MV-4-11 (cell line): ENCODE measurements around the gene UBAP2L.

ENCODE experiments used
- DNase-seq: peaks from one replicate; lab custom pipeline; 2025; lab: John Stamatoyannopoulos, UW

UBAP2L gene, protein sequence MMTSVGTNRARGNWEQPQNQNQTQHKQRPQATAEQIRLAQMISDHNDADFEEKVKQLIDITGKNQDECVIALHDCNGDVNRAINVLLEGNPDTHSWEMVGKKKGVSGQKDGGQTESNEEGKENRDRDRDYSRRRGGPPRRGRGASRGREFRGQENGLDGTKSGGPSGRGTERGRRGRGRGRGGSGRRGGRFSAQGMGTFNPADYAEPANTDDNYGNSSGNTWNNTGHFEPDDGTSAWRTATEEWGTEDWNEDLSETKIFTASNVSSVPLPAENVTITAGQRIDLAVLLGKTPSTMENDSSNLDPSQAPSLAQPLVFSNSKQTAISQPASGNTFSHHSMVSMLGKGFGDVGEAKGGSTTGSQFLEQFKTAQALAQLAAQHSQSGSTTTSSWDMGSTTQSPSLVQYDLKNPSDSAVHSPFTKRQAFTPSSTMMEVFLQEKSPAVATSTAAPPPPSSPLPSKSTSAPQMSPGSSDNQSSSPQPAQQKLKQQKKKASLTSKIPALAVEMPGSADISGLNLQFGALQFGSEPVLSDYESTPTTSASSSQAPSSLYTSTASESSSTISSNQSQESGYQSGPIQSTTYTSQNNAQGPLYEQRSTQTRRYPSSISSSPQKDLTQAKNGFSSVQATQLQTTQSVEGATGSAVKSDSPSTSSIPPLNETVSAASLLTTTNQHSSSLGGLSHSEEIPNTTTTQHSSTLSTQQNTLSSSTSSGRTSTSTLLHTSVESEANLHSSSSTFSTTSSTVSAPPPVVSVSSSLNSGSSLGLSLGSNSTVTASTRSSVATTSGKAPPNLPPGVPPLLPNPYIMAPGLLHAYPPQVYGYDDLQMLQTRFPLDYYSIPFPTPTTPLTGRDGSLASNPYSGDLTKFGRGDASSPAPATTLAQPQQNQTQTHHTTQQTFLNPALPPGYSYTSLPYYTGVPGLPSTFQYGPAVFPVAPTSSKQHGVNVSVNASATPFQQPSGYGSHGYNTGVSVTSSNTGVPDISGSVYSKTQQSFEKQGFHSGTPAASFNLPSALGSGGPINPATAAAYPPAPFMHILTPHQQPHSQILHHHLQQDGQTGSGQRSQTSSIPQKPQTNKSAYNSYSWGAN

DNA sequence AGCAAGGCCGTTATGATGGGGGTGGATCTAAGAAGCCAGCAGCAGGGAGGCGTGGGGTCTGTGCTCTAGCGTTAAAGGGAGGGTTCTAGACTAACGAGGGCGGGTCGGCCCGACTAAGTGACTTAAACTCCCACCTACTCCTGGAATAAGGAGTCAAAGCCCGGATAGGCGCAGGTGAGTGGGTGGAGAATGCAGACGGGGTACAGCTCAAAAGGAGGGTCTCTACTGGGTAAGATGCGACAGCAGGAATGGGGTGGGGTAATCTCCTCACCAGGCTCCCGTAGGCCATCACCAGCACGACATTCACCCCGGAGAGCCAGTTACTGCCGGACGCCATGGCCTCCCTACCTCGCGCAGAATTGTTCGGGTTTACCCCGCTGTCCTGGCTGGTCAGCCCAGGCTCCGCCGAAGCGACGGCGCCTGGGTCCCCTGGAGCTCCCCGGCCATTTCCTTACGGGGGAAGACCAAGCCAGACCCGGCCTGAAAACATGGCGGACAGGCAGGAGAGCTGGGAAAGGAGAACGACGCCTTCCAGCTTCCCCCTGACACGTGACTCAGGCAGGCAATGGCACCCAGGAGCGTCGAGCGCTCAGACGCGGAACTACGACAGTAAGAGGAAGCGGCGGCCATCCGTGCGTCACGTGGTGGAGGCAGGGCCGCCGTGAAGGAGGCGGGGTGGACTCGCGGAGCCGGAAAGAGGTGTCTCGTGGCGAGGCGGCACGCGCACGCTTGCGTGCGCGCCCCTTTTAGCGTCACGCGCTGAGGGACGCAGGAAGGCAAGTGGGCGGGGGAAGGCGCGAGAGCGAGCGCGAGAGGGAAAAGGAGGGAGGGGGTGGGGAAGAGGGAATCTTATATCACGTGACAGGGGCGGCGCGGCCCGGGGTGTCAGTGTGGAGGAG is at the start of gene UBAP2L:
TSS of gene UBAP2L (plus strand) at position 885 of the 899 bp plus-strand sequence. CDS start 4,169 bp downstream, outside the sequence.
- DNase-seq = peak; percentile 99

DNA sequence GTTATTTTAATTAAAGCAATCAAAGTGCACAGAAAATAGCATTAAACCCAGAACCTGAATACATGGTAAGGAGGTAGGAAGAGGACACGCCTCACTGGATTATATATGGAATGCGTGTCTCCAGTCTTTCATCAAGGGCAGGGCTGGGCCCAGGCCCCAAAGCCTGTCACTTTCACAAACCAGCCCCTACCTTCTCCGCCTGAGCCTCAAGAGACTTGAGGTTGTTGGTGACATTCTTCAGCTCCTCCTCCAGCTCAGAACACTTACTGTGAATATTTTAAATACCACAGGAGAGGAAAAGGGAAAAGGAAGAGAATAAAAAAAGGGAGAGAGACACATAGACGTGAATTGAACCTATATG is 49.6 kb upstream of the UBAP2L start:
- DNase-seq = no peak

DNA sequence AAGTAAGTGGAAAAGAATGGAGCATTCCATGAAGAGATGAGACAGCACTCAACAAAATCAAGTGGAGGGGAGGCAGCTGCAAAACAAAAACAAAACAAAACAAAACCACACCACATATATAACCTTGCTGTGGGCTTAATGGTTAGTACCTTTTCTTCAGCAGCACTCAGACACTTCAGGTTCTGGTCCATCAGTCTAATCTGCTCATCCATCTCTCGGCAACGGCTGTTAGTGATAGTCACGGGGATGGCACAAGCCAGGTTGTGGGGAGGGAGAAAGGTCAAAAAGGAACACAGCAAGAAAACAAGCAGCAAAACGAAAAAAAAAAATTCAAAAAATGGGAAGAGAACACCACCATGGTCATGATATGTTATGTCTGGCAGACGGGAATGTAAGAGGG is 48.9 kb upstream of the UBAP2L start:
- DNase-seq = no peak

DNA sequence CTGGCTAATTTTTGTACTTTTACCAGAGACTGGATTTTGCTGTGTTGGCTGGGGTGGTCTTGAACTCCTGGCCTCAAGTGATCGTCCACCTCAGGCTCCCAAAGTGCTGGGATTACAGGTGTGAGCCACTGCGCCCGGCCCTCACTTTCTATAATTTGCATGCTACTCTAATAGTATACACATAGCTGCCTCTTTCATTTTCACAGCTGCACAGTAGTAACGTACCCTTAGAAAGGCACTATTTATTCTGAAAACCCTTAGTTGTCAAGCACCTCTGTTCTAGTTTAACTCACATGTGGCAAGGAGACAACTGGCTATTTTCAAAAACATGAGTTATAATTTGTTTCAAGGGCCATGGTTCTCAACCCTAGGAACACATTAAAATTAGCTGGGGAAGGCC is 46.1 kb upstream of the UBAP2L start:
- no peak for DNase-seq

DNA sequence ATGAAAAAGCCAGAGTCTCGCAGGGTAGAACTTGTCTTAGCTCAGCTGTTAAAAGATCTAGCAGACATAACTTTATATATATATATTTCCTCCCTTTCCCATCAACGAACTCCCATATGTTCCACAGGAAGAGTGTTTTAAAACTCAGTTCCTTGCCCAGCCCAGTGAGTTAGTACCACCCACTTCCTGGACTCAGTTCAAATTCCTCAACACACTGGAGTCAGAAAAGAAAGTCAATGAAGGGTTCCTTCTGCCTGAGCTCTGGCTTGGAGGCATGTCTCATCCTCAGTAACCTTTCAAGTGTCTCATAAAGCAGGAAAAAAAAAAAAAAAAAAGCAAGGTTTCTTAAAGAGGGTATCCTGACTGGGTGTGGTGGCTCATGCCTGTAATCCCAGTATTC is 44.4 kb upstream of the UBAP2L start:
- no peak for DNase-seq

DNA sequence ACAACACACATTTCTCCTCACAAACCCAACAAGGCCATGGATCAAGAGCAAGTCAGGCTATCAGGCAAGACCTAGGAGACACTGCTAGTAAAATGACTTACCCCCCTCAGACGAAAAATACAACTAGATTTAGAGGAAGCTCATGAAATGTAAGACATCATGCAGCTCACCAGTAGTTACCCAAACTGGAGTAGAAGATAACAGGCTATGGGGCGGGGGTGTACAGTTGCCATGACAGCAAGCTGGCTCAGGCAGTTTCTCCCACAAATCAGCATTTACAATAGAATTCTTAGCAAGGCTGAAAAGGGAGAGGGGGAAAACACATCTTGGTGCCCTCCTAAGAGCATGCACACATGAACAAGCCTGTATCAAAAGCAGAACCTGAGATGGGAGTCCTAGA is 42.7 kb upstream of the UBAP2L start:
- DNase-seq = peak; percentile 15

DNA sequence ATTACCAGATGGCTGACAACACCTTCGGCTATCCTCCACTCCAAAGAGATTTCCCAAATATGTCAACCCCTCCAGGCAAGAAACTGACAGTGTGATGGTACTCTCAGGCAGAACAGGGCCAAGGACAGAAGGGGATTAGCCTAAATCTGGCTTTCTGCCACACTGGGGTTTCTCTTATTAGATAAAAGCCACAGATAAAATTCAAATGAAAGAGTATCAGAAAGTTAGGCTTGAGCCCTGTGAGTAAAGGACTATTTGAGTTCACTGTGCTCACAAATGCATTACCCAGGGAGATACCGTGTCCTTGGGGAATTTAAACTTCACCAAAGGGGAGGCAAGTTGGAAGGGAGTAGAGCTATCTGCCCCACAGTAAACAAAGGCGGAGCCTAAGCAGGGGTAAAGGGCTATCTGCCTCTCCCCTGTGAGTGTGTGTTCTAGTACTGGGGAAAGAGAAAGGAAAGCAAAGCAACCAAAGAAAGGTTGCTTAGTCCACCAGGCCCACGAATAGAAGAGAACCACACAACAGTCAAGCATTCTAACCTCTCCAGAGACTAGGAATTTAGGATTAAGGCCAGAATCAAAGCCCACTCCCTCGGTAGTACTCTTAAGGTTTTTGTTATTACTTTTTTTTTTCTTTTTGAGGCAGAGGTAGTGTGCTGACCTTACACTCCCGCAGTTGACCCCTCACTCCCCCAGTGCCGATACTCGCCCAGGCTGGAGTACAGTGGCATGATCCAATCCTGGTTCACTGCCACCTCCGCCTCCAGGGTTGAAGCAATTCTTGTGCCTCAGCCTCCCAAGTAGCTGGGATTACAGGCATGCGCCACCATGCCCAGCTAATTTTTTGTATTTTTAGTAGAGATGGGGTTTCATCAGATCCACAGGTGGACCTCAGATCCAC is 41.6 kb upstream of the UBAP2L start:
- DNase-seq = no peak

DNA sequence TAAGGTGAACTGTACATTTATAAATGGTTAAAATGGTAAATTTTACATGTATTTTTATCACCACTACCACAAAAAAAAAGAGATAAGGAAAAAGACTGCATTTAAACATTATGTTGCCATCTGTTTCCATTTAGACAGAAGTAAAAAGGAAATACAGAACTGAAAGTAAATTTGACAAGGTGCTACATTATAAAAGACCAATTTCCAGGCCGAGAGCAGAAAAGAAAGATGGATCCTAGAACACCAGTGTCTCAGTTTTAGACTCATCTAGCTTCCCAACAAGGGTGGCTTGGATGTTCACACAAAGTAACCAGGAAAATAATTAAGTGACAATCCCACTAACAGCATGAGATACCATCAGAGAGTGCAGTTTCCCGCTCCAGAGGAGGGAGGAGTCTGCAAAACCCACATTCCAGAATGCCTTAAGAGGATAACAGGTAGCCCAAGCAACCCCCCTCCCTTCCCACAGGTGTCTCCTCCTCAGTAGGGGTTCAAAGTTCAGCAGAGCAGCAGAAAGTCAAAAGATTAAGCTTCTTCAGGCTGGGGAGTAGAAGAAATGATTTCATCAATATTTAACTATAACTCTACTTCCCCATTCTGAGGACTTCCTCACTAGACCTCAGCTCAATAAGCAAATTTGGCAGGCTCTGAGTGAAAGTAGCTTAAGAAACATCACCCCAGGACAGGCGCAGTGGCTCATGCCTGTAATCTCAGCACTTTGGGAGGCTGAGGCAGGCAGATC is 40.6 kb upstream of the UBAP2L start:
- peak; percentile 94 for DNase-seq

DNA sequence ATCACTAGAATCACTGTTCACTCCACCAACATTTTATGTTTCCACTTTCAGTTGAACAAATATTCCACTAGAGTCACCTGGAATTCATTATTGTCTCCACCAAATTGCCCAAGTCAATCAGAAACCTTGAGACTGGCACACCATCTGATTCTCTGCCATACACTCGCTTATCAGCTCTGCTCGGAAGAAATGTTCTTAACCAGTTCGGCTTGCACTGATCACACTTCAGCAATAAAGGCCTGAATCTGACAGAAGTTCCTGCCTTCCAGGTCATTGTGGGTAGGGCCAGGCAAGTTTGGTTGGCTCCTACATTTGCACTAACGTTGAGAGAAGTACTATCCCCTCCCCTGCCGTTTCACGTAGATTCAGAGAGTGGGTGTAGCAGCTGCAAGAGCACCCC is 38.8 kb upstream of the UBAP2L start:
- no peak for DNase-seq

DNA sequence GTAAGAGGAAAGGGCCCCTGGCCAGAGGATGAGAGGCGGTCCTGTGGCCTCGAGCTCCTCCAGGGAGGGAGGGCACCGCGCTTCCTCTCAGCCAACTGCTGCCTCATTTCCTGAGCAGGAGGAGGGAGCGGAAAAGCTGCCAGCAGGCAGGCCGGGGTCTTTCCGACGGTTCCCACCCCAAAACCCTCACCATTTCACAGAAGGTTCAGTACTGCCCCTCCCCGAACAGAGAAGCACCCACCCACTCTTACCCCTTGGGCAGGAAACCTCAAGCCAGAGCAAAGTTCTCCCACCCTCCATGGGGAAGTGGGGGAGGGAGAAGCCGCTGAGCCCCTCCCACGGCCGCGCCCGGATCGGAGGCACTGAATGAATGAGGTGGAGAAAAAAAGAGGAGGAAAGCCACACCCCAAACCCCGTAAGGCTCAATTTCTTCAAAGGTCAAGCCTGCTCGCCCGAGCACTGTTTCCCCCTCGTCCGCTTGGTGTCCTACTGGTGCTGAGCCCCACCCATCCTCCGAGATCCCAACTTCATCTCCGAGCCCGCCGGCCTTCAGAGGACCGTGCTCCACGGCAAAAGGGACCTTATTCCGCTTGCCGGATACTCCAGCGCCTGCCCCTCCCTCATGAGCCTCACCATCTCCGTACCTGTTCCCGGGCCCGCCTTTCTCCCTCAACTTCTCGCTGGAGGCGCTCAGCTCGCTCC is 38.3 kb upstream of the UBAP2L start:
- DNase-seq = peak; percentile 91

DNA sequence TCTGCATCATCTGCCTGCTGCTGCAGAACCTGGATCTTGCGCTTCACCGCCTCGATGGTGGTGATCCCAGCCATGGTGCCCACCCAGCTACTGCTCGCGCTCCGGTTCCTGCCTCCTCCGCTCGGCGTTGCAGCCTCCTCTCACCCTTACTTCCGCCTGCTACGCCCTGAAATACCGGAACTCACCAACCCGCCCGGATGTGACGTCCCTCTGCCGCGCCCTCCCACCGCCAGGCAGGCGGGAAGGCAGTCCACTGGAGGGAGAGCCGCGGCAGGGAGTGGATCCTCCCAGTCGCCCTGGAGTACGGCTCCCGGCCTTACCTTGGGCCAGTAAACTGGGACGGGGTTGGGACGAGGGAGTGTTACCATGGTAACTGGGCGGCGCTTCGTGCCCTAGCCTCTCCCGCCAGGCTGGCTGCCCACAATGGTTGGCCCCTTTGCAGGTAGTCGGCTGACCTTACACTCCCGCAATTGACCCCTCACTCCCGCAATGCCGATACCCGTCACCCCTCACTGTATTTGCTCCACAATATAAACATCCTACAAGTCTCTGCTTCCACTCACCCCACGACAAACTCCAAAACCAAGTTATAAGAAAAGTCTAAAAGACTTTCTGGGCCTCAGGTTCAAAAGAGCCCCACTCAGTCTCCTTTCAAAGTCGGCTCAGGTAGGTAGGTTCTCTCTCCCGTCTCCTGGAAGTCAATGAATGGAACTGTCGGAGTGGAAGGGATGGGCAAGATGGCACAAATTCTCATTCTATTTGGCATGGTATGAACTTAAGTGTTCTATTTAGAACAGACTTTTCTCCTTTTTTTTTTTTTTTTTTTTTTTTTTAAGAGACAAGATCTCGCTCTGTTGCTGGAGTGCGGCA is 37.5 kb upstream of the UBAP2L start:
- DNase-seq = peak; percentile 89

DNA sequence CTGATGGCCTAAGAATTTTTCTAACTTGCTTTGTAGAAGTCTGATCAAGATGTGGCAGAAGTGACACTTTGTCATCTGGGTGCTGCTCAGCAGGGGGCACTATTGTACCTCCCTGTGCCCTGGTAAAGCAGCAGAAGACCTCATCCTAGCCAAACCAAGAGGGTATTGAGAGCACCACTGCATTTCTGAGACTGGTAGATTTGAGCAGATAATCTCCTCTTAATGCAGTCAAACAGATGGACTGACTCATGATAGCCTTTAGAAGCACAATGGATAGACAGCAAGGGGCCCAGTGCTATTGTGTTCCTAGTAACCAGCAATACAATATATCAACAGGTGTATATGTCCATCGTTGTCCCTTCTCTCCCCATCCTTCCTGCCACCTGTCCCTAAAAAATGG is 34.6 kb upstream of the UBAP2L start:
- peak; percentile 72 for DNase-seq

DNA sequence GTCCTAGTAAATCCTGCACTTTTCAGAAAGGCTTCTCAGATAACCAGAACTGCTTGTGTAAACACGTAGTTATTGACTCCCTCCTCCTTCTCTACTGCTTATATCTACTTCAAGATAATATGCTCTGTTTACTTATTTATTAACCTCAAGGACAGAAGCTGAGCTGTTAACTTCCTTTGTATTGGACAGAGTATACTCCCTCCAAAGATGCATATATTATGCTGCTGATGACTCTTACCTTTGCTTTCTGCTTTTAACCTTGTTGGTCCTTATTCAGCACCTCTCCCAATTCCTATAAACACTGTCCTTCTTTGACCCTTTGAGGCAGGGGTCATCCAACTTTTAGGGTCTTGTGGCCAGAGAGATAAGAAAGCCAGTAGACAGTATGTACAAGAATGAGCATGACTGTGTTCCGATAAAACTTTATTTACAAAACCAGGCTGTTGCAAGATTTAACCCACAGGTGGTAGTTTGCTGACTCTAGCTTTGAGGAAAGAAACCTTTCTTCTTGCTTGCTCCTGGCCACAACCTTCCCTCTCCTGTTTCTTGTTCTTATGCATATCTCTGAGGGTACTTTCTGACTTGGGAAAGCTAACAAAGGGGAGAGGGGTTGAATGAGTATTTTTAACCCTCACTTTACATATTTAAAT is 33.8 kb upstream of the UBAP2L start:
- no peak for DNase-seq

DNA sequence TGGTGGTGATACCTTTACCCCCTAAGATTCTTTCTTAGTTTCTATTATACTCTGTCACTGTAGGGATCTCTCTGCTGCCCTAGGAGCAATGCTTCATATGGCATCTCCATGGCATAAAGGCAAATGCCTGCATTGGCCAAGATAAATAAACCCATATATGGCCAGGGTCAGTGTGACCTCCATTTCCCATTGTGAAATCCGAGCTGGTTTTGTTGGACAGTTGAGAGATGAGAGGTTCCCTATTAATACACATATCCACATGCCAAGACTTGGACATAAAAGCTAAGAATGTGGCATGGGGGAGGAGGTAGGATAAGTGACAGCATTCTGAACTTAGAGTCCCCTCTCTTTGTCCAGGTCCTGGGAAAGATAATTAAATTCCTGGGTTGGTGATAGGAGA is 30.2 kb upstream of the UBAP2L start:
- no peak for DNase-seq

DNA sequence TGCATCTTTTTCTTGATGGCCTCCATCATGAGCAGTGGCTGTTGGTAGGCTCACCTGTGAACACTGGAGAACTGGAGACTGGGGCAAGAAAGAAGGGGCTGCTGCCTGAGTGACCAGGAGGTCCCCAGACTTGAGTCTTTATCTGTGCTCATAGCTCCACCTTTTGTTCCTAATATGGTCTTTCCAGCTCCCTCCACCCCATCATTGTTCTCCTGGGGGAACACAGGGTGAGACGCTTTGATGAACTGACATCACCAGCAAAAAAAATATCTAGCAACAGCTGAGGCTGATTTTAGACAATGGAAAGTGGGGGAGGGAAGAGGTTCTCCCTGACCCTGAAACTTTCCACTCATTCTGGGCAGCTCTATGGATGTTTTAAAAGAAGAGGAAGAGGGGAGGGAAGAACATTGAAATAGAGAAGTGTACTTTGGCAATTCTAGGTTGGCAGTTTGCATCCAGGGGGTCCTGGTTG is 28.7 kb upstream of the UBAP2L start, which contains the start of gene TPM3:
TSS of gene TPM3 (minus strand) at position 111 of the 472 bp plus-strand sequence. CDS start at position 29, 82 bp downstream.
- peak; percentile 87 for DNase-seq

DNA sequence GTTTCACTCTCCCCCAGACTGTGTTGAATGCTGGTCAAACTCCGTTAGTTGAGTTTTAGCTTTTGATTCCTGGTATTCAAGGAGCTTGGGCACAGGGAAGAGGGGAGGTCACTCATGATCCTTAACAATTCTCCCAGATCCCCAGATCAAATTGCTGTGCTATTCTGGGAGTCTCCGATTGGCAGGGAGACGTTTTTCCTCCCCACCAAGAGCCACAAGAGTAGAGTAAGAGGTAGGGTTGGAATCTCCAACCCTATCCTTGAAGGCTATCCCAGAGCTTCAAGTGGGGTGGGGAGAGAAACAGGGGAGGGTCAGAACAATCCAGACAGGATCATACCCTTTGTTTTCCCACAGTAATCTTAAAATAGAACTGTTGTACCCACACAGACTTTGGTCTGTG is 28.3 kb upstream of the UBAP2L start:
- no peak for DNase-seq

DNA sequence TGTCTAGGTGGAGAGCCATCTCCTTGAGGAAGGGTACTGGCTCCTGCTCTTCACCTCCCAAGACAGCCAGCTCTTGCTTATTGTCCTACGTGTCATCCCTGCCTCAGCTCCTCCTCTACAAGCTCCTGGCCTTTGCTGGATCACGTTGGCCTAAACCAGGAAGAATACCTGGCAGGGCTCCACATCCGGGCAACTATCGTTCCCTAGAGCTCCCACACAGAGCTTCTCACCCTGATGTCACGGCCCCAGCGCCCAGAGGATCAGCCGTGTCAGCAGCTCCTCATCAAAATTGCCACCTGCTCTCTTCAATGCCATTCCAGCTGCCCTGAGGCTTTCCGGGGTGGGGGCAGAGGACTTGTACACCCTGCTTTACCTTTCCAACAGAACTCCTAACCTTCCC is 26.9 kb upstream of the UBAP2L start:
- no peak for DNase-seq
